Astrocyte (in vitro differentiated cells and primary cell): ENCODE measurements around the gene NOX4. TPM values are rescaled to one million over a fixed set of nuclear protein-coding genes. Genes with fewer than 3 reads are reported as not detected.
"Not testable (repeated sequence)": the region's sequence is repeated elsewhere in the genome, so short reads cannot be mapped to it uniquely, and the experiment has no call there.

ENCODE experiments used
- DNase-seq: peaks from one replicate; pipeline ENCODE4 v3.0.0-alpha.2; 2010; ENCODE audit warnings: low read depth
- FAIRE-seq: peaks from 2 replicates; lab custom pipeline; 2011; peaks lifted over from hg19 to GRCh38; lab: Jason Lieb, UNC
- H2AFZ ChIP-seq: 2 replicates; pipeline ENCODE4 v1.6.0; 2012; ENCODE audit warnings: low read depth, low read length, inconsistent platforms
- H3K27ac ChIP-seq: 2 replicates; pipeline ENCODE4 v1.5.1; 2011; ENCODE audit warnings: low read depth, low read length, inconsistent platforms
- H3K27me3 ChIP-seq: 2 replicates; pipeline ENCODE4 v1.6.0; 2011; ENCODE audit warnings: low read length, inconsistent platforms; ENCODE audit not compliant: insufficient read depth
- H3K36me3 ChIP-seq: 2 replicates; pipeline ENCODE4 v1.5.1; 2011; ENCODE audit warnings: low read length, inconsistent platforms; ENCODE audit not compliant: insufficient read depth
- H3K4me1 ChIP-seq: 2 replicates; pipeline ENCODE4 v1.5.1; 2011; ENCODE audit warnings: low read length, inconsistent platforms; ENCODE audit not compliant: insufficient read depth
- H3K4me2 ChIP-seq: 2 replicates; pipeline ENCODE4 v1.6.0; 2012; ENCODE audit warnings: low read length, inconsistent platforms
- H3K4me3 ChIP-seq: 2 replicates; pipeline ENCODE4 v1.5.1; 2011; ENCODE audit warnings: low read depth, mild to moderate bottlenecking, low read length, inconsistent platforms; ENCODE audit not compliant: insufficient read depth
- H3K79me2 ChIP-seq: 2 replicates; pipeline ENCODE4 v1.6.0; 2012; ENCODE audit warnings: mild to moderate bottlenecking, low read length, inconsistent platforms; ENCODE audit not compliant: insufficient read depth
- H3K9ac ChIP-seq: 2 replicates; pipeline ENCODE4 v1.6.0; 2012; ENCODE audit warnings: mild to moderate bottlenecking, low read length, inconsistent platforms
- H3K9me3 ChIP-seq: 2 replicates; pipeline ENCODE4 v1.5.1; 2012; ENCODE audit warnings: low read depth, mild to moderate bottlenecking, low read length, inconsistent platforms; ENCODE audit not compliant: insufficient read depth
- H4K20me1 ChIP-seq: 2 replicates; pipeline ENCODE4 v1.6.0; 2012; ENCODE audit warnings: low read length, inconsistent platforms; ENCODE audit not compliant: insufficient read depth
- H3K27ac Mint-ChIP-seq: one replicate; pipeline ENCODE4 v1.8.0; 2021; ENCODE audit warnings: mild to moderate bottlenecking, mixed read lengths; ENCODE audit not compliant: unreplicated experiment
- H3K27me3 Mint-ChIP-seq: one replicate; pipeline ENCODE4 v1.8.0; 2021; ENCODE audit warnings: low read depth, mixed read lengths; ENCODE audit not compliant: unreplicated experiment
- H3K36me3 Mint-ChIP-seq: one replicate; pipeline ENCODE4 v1.8.0; 2021; ENCODE audit warnings: low read depth, mixed read lengths; ENCODE audit not compliant: unreplicated experiment
- H3K4me1 Mint-ChIP-seq: one replicate; pipeline ENCODE4 v1.8.0; 2021; ENCODE audit warnings: low read depth, mixed read lengths; ENCODE audit not compliant: unreplicated experiment
- H3K4me3 Mint-ChIP-seq: one replicate; pipeline ENCODE4 v1.8.0; 2021; ENCODE audit warnings: mild to moderate bottlenecking, moderate library complexity, mixed read lengths; ENCODE audit not compliant: unreplicated experiment
- H3K9me3 Mint-ChIP-seq: one replicate; pipeline ENCODE4 v1.8.0; 2021; ENCODE audit warnings: mild to moderate bottlenecking, mixed read lengths; ENCODE audit not compliant: unreplicated experiment
- EZH2 ChIP-seq: IDR thresholded peaks from 2 replicates; pipeline ENCODE4 v1.6.1; 2012; ENCODE audit warnings: mild to moderate bottlenecking, low read length, inconsistent platforms; ENCODE audit not compliant: insufficient read depth
- total RNA-seq: library from RNA; stranded (reverse); gene quantifications from 2 replicates; pipeline ENCODE4 v1.2.1, GENCODE V29; 2021
- TF ChIP-seq, protein P1 (sequence below): IDR thresholded peaks from 2 replicates; pipeline ENCODE4 v1.5.1; 2011; ENCODE audit warnings: low read depth, mild to moderate bottlenecking, inconsistent platforms, low read length, moderate library complexity; ENCODE audit not compliant: insufficient read depth

NOX4 gene
- total RNA-seq, 1 donor from 2014 or later: 36.5 TPM

DNA sequence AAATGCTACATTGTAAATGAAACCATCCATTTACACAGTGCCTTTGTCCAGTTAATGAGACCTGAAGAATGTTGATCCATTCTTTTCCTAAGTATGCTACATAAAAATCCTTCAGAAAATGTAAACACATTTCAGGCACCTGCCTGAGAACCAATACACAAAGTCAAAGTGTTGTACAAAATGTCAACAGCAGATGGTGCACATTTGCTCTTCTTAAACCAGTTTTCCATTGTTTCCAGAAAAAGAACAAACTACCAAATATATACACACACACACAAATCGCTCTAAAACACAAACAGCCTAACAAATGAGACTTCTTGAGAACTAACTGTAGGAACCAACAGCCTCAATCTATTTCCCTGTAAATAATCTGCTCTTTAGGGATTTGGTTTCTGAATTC lies 157.5 kb downstream of the NOX4 start:
- H3K4me2 ChIP-seq, H3K27me3 Mint-ChIP-seq, H3K27ac Mint-ChIP-seq, DNase-seq, H3K36me3 ChIP-seq, H2AFZ ChIP-seq, H3K4me1 Mint-ChIP-seq, H3K27me3 ChIP-seq, H3K9me3 ChIP-seq, H3K4me1 ChIP-seq, H3K9me3 Mint-ChIP-seq, H4K20me1 ChIP-seq, H3K79me2 ChIP-seq, H3K4me3 ChIP-seq, H3K36me3 Mint-ChIP-seq, H3K27ac ChIP-seq, H3K4me3 Mint-ChIP-seq: not testable (repeated sequence)
- TF ChIP-seq, protein P1, sequence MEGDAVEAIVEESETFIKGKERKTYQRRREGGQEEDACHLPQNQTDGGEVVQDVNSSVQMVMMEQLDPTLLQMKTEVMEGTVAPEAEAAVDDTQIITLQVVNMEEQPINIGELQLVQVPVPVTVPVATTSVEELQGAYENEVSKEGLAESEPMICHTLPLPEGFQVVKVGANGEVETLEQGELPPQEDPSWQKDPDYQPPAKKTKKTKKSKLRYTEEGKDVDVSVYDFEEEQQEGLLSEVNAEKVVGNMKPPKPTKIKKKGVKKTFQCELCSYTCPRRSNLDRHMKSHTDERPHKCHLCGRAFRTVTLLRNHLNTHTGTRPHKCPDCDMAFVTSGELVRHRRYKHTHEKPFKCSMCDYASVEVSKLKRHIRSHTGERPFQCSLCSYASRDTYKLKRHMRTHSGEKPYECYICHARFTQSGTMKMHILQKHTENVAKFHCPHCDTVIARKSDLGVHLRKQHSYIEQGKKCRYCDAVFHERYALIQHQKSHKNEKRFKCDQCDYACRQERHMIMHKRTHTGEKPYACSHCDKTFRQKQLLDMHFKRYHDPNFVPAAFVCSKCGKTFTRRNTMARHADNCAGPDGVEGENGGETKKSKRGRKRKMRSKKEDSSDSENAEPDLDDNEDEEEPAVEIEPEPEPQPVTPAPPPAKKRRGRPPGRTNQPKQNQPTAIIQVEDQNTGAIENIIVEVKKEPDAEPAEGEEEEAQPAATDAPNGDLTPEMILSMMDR: peak; percentile 26
- peak overlapping the region; percentile 47 for H3K9ac ChIP-seq
- peak; percentile 47 for FAIRE-seq

DNA sequence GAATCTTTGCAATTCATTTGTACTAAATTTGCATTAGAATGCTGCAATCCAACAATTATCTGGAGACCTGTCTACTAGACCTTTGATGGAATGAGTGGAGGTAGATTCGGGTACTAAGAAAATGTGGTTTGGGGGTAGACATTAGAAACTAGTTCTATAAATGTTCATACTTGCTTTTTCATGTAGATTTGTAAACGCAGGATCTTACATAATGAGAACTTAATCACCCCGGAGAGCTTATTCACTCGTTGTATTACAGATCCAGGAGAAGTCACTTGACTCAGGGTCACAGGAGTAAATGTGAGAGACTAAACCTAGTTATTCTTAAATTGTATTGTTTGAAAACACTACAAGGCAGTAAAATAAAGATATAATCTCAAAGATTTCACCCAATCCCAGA lies 159.2 kb downstream of the NOX4 start:
- H4K20me1 ChIP-seq, H3K27me3 ChIP-seq, H3K27ac ChIP-seq, H3K27me3 Mint-ChIP-seq, H3K4me2 ChIP-seq, H3K4me1 Mint-ChIP-seq, H3K27ac Mint-ChIP-seq, H3K9me3 Mint-ChIP-seq, DNase-seq, H3K9me3 ChIP-seq, H3K4me1 ChIP-seq, H2AFZ ChIP-seq, H3K4me3 Mint-ChIP-seq, H3K36me3 ChIP-seq, H3K9ac ChIP-seq, H3K4me3 ChIP-seq, H3K79me2 ChIP-seq, H3K36me3 Mint-ChIP-seq: not testable (repeated sequence)
- peak; percentile 73 for FAIRE-seq

DNA sequence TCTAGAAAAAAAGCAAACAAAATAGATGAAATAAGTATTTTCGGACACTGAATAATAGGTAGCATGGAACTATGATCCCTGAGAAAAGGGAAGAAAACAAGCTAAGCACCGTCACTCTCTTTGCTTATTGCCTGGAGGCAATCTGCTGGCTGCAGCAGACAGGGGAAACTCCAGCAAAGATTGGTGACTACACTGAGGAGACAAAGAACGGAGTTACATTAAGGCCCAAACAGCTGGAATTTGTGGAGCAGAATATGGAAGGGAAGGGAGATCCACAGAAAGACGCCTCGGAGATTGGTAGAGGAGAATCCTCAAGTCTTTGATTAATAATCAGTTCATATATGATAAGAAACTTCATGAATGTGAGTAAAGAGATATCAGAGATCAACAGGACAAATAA lies 163.3 kb downstream of the NOX4 start:
- H3K36me3 Mint-ChIP-seq: peaks cover 5% of the 10 kb centered on the region
- H3K4me1 Mint-ChIP-seq: no peaks in the 10 kb centered on the region
- H2AFZ ChIP-seq: no peak overlapping the region
- H3K9me3 Mint-ChIP-seq: no peaks in the 10 kb centered on the region
- H3K4me3 ChIP-seq: no peak overlapping the region
- no peaks in the 10 kb centered on the region for H3K9me3 ChIP-seq
- no peak overlapping the region for H3K27ac ChIP-seq
- H3K36me3 ChIP-seq: no peaks in the 10 kb centered on the region
- no peak overlapping the region for H3K9ac ChIP-seq
- no peak for DNase-seq
- H3K27ac Mint-ChIP-seq: no peak overlapping the region
- no peaks in the 10 kb centered on the region for H4K20me1 ChIP-seq
- no peak for TF ChIP-seq EZH2
- TF ChIP-seq, protein P1: no peak
- H3K27me3 Mint-ChIP-seq: no peaks in the 10 kb centered on the region
- H3K4me3 Mint-ChIP-seq: no peak overlapping the region
- no peaks in the 10 kb centered on the region for H3K4me1 ChIP-seq
- peak; percentile 20 for FAIRE-seq
- no peak overlapping the region for H3K4me2 ChIP-seq
- H3K79me2 ChIP-seq: no peaks in the 10 kb centered on the region
- H3K27me3 ChIP-seq: no peaks in the 10 kb centered on the region
